HG03196 (cell line): ENCODE data around the gene L3MBTL3.
A peak's percentile ranks its signal among the peaks of the same experiment; 100 is the strongest.
"Not testable (repeated sequence)": the region's sequence is repeated elsewhere in the genome, so short reads cannot be mapped to it uniquely, and the experiment has no call there.

Source experiments
- ATAC-seq: cut with Tn5 transposase; IDR thresholded peaks from one replicate; pipeline ENCODE4 v1.9.1; 2021; ENCODE audit not compliant: unreplicated experiment

Gene L3MBTL3

GRCh38 chr6:130136798-130137197 is 118.4 kb downstream of the L3MBTL3 start:
- ATAC-seq, result no peak

DNA sequence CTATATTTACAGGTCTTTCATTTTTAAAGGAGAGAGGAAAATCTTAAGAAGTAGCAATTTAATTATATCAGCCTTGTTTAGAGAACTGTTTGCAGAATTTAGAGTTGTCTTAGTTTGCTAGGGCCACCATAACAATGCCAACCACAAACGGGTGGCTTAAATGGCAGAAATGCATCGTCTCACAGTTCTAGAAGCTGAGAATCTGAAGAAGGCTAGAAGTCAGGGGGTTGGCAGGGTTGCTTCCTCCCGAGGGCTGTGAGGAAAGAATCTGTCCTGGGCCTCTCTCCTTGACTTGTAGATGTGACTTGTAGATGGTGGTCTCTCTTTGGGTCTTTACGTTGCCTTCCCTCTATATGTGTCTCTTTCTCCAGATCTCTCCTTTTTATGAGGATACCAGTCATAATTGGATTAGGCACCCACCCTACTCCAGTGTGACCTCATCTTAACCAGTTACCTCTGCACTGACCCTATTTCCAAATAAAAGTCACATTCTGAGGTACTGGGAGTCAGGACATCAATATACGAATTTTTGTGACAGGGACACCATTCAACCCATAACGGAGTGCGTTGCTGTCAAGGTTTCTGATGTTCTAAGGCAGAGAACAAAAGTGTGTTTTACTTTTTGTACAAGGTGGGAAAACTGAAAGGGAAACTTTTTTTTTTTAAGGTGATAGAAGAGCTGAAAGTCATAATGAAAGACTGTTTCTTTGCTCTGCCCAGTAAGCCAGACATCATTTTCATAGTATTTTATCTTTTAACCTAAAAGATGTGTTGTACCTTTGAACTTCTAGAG is 119.9 kb downstream of the L3MBTL3 start:
- peak; percentile 78 for ATAC-seq

DNA sequence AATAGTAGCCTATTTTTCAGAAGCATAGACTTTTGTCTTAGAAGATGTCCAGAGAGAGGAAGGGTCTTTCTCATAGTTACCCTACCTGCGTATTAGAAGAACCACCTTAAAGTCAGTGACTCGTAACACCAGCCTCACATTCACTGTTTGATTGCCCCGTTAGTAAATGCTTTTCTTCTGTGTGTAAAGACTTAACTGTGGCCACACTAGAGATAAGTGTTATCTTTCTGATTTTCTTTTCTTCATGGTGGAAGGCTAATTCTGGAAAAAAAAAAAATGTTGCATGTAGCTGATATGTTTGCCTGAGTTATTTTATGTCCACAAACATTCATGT is 120.5 kb downstream of the L3MBTL3 start:
- ATAC-seq, result peak; percentile 27

- no peak for ATAC-seq
These were observed 121.7 kb downstream of the L3MBTL3 start for GRCh38 chr6:130140084-130140483.

DNA sequence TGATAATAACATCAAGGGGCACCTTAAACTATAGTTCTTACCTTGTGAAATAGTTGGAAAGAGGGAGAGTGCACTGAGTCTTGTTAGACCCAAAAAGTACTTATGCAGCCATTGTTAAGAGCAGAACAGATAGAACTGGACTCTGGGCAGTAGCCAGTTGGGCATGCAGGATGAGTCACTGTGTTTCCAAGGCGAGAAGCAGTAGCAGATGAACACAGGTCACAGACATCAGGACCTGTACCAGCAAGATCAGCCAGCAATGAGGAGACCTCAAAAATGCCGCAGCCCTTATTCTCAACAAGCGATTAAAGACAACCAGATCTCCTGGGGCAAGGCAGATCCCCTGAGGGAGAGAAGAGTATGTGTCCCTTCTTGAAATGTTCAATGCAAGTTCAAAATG is 125.3 kb downstream of the L3MBTL3 start:
- ATAC-seq, result no peak

DNA sequence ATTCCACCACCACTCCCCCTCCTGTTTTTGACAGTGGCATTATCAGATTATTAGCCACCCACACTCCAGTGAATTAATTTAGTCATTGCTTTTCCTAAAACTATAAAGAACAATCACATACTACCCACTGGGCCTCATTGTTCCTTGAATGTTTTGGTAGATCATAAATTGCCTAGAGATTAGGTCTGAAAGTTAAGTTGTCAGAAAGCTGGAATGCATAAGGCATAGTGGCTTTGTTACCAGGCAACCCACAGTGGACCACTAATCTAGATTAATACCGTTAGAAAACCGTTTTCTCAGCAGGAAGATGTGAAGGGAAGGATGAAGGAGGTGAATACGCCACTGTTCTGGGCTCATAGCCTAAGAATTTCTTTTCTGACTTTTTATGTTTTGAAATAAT is 128.7 kb downstream of the L3MBTL3 start:
- ATAC-seq, result no peak

DNA sequence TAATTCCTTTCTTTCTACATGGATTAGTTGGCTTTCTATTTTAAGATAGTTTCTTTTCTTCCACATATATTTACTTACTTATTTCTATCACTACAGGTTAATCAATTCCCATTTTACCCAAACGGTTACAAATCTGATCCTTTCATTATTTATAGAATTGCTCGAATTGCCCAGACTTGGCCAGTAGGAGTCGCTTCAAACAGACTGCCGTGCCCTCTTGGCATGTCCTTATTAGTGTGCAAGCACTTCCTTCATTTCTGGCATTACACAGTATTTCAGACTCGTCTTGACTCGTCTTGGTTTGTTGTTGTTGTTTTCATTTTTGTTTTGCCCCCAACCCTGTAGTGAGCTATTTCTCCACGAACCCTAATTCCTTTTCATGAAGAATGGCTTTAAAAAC is 129.8 kb downstream of the L3MBTL3 start:
- ATAC-seq, result no peak

- not testable (repeated sequence) for ATAC-seq
These were observed 130.6 kb downstream of the L3MBTL3 start for GRCh38 chr6:130149016-130149415.

GRCh38 chr6:130150906-130151305 is 132.5 kb downstream of the L3MBTL3 start:
- no peak for ATAC-seq

DNA sequence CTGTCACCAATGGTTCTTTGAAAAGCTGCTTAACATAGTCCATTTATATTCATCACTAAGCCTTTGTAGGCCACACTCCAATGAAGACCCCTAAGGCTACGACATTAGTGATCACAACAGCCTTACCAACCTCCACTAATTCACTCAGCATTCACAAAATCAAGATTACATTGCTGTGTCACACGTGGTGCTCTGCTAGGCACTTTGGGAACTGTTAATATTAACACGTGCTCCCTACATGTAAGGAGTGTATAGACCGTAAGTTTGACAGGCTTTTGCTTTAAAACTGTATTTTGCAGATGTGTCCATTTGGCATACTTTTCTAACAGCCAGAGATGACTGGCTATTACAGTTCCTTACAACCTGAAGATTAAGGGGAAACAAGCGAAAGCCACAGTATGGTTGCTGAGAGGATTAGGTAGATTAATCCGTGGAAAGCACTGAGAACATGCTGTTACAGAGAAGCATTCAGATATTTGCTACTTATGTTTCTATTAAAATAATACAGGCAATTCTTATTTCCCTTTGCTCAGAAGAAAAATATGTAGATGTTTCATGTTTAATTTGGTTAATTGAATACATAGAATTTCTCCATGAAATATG is 134.6 kb downstream of the L3MBTL3 start:
- ATAC-seq, result no peak

DNA sequence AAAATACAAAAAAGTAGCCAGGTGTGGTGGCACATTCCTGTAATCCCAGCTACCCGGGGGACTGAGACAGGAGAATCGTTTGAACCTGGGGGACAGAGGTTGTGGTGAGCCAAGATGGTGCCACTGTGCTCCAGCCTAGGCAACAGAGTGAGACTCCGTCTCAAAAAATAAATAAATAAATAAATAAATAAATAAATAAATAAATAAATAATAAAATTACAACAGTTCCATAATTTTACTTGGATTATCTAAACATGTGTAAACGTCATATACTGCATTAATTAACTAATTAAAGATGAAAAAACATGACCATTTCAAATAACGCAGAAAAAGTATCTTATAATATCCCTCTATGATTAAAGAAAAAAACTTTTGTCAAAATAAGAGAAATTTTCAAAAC is 138.5 kb downstream of the L3MBTL3 start:
- ATAC-seq, result no peak

GRCh38 chr6:130158056-130158455 is 139.7 kb downstream of the L3MBTL3 start:
- no peak for ATAC-seq

- no peak for ATAC-seq
These were observed 140.2 kb downstream of the L3MBTL3 start for GRCh38 chr6:130158548-130158947.

GRCh38 chr6:130159956-130160355 is 141.6 kb downstream of the L3MBTL3 start:
- no peak for ATAC-seq

GRCh38 chr6:130161683-130162404 is 143.5 kb downstream of the L3MBTL3 start:
- no peak for ATAC-seq

GRCh38 chr6:130162421-130162820 is 144.0 kb downstream of the L3MBTL3 start:
- no peak for ATAC-seq

DNA sequence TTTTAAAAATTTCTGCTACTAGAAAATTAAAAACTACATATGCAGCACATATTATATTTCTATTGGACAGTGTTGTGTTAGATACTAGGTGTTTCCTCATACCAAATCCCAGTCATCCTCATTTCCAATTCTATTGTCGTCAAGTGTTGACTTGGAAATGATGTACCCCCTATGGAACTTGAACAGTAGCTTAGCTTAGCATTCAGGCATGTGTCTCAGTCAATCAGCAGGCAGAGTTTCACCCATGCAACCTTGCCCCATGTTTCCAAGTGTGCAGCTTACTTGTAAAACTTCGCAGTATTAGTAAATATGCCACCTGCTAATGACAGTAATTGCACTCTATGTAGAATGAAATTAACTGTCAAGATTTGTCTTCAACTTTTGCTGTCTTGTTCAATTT is 144.9 kb downstream of the L3MBTL3 start:
- ATAC-seq, result no peak

- no peak for ATAC-seq
These were observed 145.9 kb downstream of the L3MBTL3 start for GRCh38 chr6:130164251-130164650.

- ATAC-seq, result no peak
These were observed 149.3 kb downstream of the L3MBTL3 start for GRCh38 chr6:130167655-130168054.

DNA sequence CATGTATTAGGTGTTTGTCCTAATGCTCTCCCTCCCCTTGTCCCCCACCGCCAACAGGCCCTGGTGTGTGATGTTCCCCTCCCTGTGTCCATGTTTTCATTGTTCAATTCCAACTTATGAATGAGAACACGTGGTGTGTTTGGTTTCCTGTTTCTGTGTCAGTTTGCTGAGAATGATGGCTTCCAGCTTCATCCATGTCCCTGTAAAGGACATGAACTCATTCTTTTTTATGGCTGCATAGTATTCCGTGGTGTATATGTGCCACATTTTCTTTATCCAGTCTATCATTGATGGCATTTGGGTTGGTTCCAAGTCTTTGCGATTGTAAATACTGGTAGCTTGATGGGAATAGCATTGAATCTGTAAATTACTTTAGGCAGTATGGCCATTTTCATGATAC is 151.8 kb downstream of the L3MBTL3 start:
- not testable (repeated sequence) for ATAC-seq

GRCh38 chr6:130173377-130174004 is 155.1 kb downstream of the L3MBTL3 start:
- ATAC-seq, result not testable (repeated sequence)

GRCh38 chr6:130176378-130176777 is 158.0 kb downstream of the L3MBTL3 start:
- ATAC-seq, result no peak
